Fibroblast of gingiva (primary cell): ENCODE data around the gene RICTOR.
"Not testable (repeated sequence)": the region's sequence is repeated elsewhere in the genome, so short reads cannot be mapped to it uniquely, and the experiment has no call there.

Experiments
- DNase-seq: peaks from one replicate; pipeline ENCODE4 v3.0.0-alpha.2; 2011; ENCODE audit warnings: low read depth

Gene RICTOR

GRCh38 chr5:39006650-39007049, 67.5 kb downstream of the RICTOR start:
- no peak for DNase-seq

- no peak for DNase-seq
These were observed 68.5 kb downstream of the RICTOR start for GRCh38 chr5:39005566-39006232.

GRCh38 chr5:39001683-39002082, 72.5 kb downstream of the RICTOR start:
- DNase-seq: no peak

- no peak for DNase-seq
These were observed 75.2 kb downstream of the RICTOR start for GRCh38 chr5:38999037-38999436.

- DNase-seq: no peak
These were observed 76.6 kb downstream of the RICTOR start for GRCh38 chr5:38997591-38997990.

GRCh38 chr5:38996123-38996522, 78.1 kb downstream of the RICTOR start:
- no peak for DNase-seq

- DNase-seq: peak; percentile 66
These were observed 79.8 kb downstream of the RICTOR start for GRCh38 chr5:38994324-38994927.

GRCh38 chr5:38989974-38990719, 84.1 kb downstream of the RICTOR start:
- not testable (repeated sequence) for DNase-seq

- no peak for DNase-seq
These were observed 88.2 kb downstream of the RICTOR start for GRCh38 chr5:38985909-38986452.

GRCh38 chr5:38979535-38979934, 94.7 kb downstream of the RICTOR start:
- DNase-seq: no peak

GRCh38 chr5:38978036-38978435, 96.2 kb downstream of the RICTOR start:
- DNase-seq: no peak

GRCh38 chr5:38968665-38969064, 105.5 kb downstream of the RICTOR start:
- DNase-seq: no peak

GRCh38 chr5:38961691-38962090, 112.5 kb downstream of the RICTOR start:
- no peak for DNase-seq

GRCh38 chr5:38953426-38954012, 120.7 kb downstream of the RICTOR start:
- DNase-seq: no peak

- DNase-seq: peak; percentile 73
These were observed 125.7 kb downstream of the RICTOR start for GRCh38 chr5:38948501-38948900.

GRCh38 chr5:38944282-38944681, 129.9 kb downstream of the RICTOR start:
- no peak for DNase-seq

- DNase-seq: no peak
These were observed 132.3 kb downstream of the RICTOR start for GRCh38 chr5:38941912-38942311.

- no peak for DNase-seq
These were observed 133.9 kb downstream of the RICTOR start for GRCh38 chr5:38940230-38940858.

GRCh38 chr5:38938973-38939372, 135.2 kb downstream of the RICTOR start:
- no peak for DNase-seq

- no peak for DNase-seq
These were observed 135.8 kb downstream of the RICTOR start for GRCh38 chr5:38938424-38938823.

- no peak for DNase-seq
These were observed 137.9 kb downstream of the RICTOR start for GRCh38 chr5:38936269-38936668.

- no peak for DNase-seq
These were observed 138.8 kb downstream of the RICTOR start for GRCh38 chr5:38935437-38935836.
